OCI-LY7 (cell line): Measurements from ENCODE around the gene FSIP1. TPM values are rescaled to one million over a fixed set of nuclear protein-coding genes. Genes with fewer than 3 reads are reported as not detected.

Source experiments
- BruUV-seq: library from RNA; stranded (reverse); fragments of 400-500 nt; replicated peaks from 2 replicates; lab custom pipeline; 2021; lab: Mats Ljungman, UMichigan
- CTCF ChIA-PET: fragments of 300-600 bp; sonication (Branson Sonifier 250); formaldehyde crosslinking; loops from one replicate; lab custom pipeline; 2022; ENCODE audit warnings: antibody characterized with exemption; ENCODE audit not compliant: unreplicated experiment; lab: Charles Lee
- POLR2A ChIA-PET: fragments of 300-600 bp; sonication (Branson Sonifier 250); formaldehyde crosslinking; loops from one replicate; lab custom pipeline; 2022; ENCODE audit warnings: antibody characterized with exemption; lab: Charles Lee
- DNase-seq: peaks from one replicate; pipeline ENCODE4 v3.0.0-alpha.2; 2015; ENCODE audit warnings: low spot score
- H2AFZ ChIP-seq: fragments of 200-600 bp; sonication (generic), shearing (Covaris generic); 2 replicates; pipeline ENCODE4 v1.6.1; 2014; ENCODE audit warnings: mild to moderate bottlenecking, antibody characterized with exemption, low read length, moderate library complexity
- H3K27ac ChIP-seq: fragments of 200-600 bp; sonication (generic); 2 replicates; pipeline ENCODE4 v1.5.1; 2014; ENCODE audit warnings: mixed run types, low read depth, mild to moderate bottlenecking, moderate library complexity, low read length, inconsistent platforms; ENCODE audit not compliant: poor library complexity, severe bottlenecking
- H3K36me3 ChIP-seq: fragments of 200-600 bp; sonication (generic); 2 replicates; pipeline ENCODE4 v1.6.1; 2014; ENCODE audit warnings: mild to moderate bottlenecking, antibody characterized with exemption, low read length, moderate library complexity, mixed read lengths; ENCODE audit not compliant: insufficient read depth
- H3K4me1 ChIP-seq: fragments of 200-600 bp; sonication (generic); 2 replicates; pipeline ENCODE4 v1.5.1; 2014; ENCODE audit warnings: mild to moderate bottlenecking, low read length; ENCODE audit not compliant: insufficient read depth, poor library complexity, severe bottlenecking
- H3K4me2 ChIP-seq: fragments of 200-600 bp; sonication (generic); 2 replicates; pipeline ENCODE4 v1.6.1; 2014; ENCODE audit warnings: mild to moderate bottlenecking, low read length
- H3K4me3 ChIP-seq: fragments of 200-600 bp; sonication (generic); 2 replicates; pipeline ENCODE4 v1.5.1; 2014; ENCODE audit warnings: mild to moderate bottlenecking, low read depth, low read length; ENCODE audit not compliant: poor library complexity, severe bottlenecking
- H3K79me2 ChIP-seq: fragments of 200-600 bp; sonication (generic); 2 replicates; pipeline ENCODE4 v1.6.1; 2016; ENCODE audit warnings: low read depth, mild to moderate bottlenecking, low read length, moderate library complexity, mixed read lengths; ENCODE audit not compliant: insufficient read depth
- H3K9me2 ChIP-seq: fragments of 200-600 bp; sonication (generic); 2 replicates; pipeline ENCODE4 v1.6.1; 2016; ENCODE audit warnings: mild to moderate bottlenecking, low read length, mixed read lengths; ENCODE audit not compliant: insufficient read depth
- H3K9me3 ChIP-seq: fragments of 200-600 bp; sonication (generic); 2 replicates; pipeline ENCODE4 v1.6.1; 2014; ENCODE audit warnings: mild to moderate bottlenecking, mixed run types, low read length, mixed read lengths
- H4K20me1 ChIP-seq: fragments of 200-600 bp; sonication (generic); 2 replicates; pipeline ENCODE4 v1.6.1; 2014; ENCODE audit warnings: mild to moderate bottlenecking, antibody characterized with exemption, low read length, moderate library complexity, mixed read lengths; ENCODE audit not compliant: insufficient read depth
- CTCF ChIP-seq: fragments of 200-600 bp; sonication (generic); conservative IDR thresholded peaks from 2 replicates; pipeline ENCODE4 v1.5.1; 2014; ENCODE audit warnings: mild to moderate bottlenecking, antibody characterized with exemption, low read length, moderate library complexity, mixed read lengths
- EZH2phosphoT487 ChIP-seq: fragments of 200-600 bp; sonication (generic); IDR thresholded peaks from 2 replicates; pipeline ENCODE4 v1.6.1; 2018; ENCODE audit warnings: low read depth, borderline replicate concordance, mild to moderate bottlenecking, mixed run types, antibody characterized with exemption, low read length, moderate library complexity, mixed read lengths
- intact Hi-C: fragments of 100-400 bp; cut with micrococcal nuclease; formaldehyde crosslinking; loops from one replicate; pipeline ENCODE4 v1.10.0; 2022; ENCODE audit not compliant: unreplicated experiment
- total RNA-seq, 2 experiments: library from RNA; depleted of rRNA in 1 of 2; stranded (reverse); fragments of >200 nt in 1 of 2; shearing (Covaris generic) in 1 of 2; gene quantifications; 2 replicates each; pipeline ENCODE4 v1.2.3, GENCODE V29; 2014 to 2022

Gene FSIP1
- total RNA-seq, 2 experiments from 2014 or later = 0.28 to 0.65 TPM

GRCh38 chr15:39625856-39626255 lies 156.8 kb downstream of the FSIP1 start:
- TF ChIP-seq CTCF (no peak), EZH2phosphoT487 (no peak)
- Histone ChIP-seq H3K9me2 (no peaks in the 10 kb centered on the region), H3K27ac (no peak overlapping the region), H2AFZ (no peak overlapping the region), H3K9me3 (no peaks in the 10 kb centered on the region), H3K36me3 (no peaks in the 10 kb centered on the region), H3K4me1 (peaks cover 6% of the 10 kb centered on the region), H4K20me1 (no peaks in the 10 kb centered on the region), H3K4me2 (no peak overlapping the region), H3K4me3 (no peak overlapping the region), H3K79me2 (no peaks in the 10 kb centered on the region)
- intact Hi-C loops = no loop called here
- ChIA-PET POLR2A (no interaction called here), CTCF (no interaction called here)
- no peak for DNase-seq
- BruUV-seq = no TSS peak

GRCh38 chr15:39625451-39625850 lies 157.2 kb downstream of the FSIP1 start:
- Histone ChIP-seq H3K79me2 (no peaks in the 10 kb centered on the region), H4K20me1 (no peaks in the 10 kb centered on the region), H3K4me2 (no peak overlapping the region), H3K9me3 (no peaks in the 10 kb centered on the region), H3K4me1 (peaks cover 6% of the 10 kb centered on the region), H2AFZ (no peak overlapping the region), H3K9me2 (no peaks in the 10 kb centered on the region), H3K36me3 (no peaks in the 10 kb centered on the region), H3K27ac (no peak overlapping the region), H3K4me3 (no peak overlapping the region)
- DNase-seq = no peak
- TF ChIP-seq CTCF (no peak), EZH2phosphoT487 (no peak)
- no TSS peak for BruUV-seq
- POLR2A ChIA-PET = no interaction called here
- intact Hi-C loops = no loop called here
- CTCF ChIA-PET = no interaction called here

GRCh38 chr15:39624806-39625205 lies 157.8 kb downstream of the FSIP1 start:
- Histone ChIP-seq H3K4me2 (no peak overlapping the region), H3K27ac (no peak overlapping the region), H3K36me3 (no peaks in the 10 kb centered on the region), H3K9me3 (no peaks in the 10 kb centered on the region), H4K20me1 (no peaks in the 10 kb centered on the region), H3K79me2 (no peaks in the 10 kb centered on the region), H2AFZ (no peak overlapping the region), H3K4me1 (peaks cover 6% of the 10 kb centered on the region), H3K4me3 (no peak overlapping the region), H3K9me2 (no peaks in the 10 kb centered on the region)
- DNase-seq = no peak
- ChIA-PET CTCF (no interaction called here), POLR2A (no interaction called here)
- BruUV-seq = no TSS peak
- intact Hi-C loops = no loop called here
- TF ChIP-seq EZH2phosphoT487 (no peak), CTCF (no peak)
